GM12891 (cell line): Measurements from ENCODE around the gene PXK.

Experiments used
- POLR2A ChIP-seq: IDR thresholded peaks from 2 replicates; pipeline ENCODE4 v1.6.1; 2011; ENCODE audit warnings: low read depth, low read length, control low read depth
- POLR2AphosphoS5 ChIP-seq: IDR thresholded peaks from 2 replicates; pipeline ENCODE4 v1.6.1; 2011; ENCODE audit warnings: low read depth, low read length, control low read depth
- POU2F2 ChIP-seq: IDR thresholded peaks from 2 replicates; pipeline ENCODE4 v1.6.1; 2011; ENCODE audit warnings: low read depth, mild to moderate bottlenecking, control low read depth, low read length, moderate library complexity
- TAF1 ChIP-seq: IDR thresholded peaks from 2 replicates; pipeline ENCODE4 v1.6.1; 2011; ENCODE audit warnings: low read depth, low read length, control low read depth

DNA sequence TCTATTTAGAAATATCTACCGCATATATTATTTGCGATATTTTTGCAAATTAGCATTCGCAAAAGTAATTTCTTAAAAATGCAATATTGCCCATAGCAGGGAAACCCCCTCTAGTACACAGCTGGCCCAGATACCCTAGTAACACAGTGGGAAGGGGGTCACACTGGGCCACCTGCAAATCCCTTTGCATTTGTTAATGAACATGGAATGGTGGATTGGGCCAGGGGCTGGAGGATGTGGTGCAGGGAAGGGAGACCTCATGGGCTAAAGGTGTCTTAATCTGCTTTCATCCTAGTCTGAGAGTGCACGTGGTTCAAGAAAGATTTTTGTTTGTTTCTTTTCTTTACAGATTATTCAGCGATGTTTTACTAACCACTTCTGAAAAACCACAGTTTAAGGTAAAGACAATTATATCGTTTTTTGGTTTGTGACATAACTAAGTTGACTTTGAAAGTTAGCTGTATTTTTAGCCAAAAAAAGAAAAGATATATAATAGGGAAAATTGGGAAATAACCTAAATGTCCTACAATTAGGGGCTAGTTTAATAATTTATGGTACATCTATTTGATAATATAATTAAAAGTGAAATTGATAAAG lies 70.9 kb downstream of the PXK start:
- TF ChIP-seq POLR2A = no peak
- TF ChIP-seq POLR2AphosphoS5 = no peak
- TF ChIP-seq TAF1 = no peak
- TF ChIP-seq POU2F2 = no peak
